ENCODE data around the gene GRAP2.
A peak's percentile ranks its signal among the peaks of the same experiment; 100 is the strongest.

The GRAP2 gene

GRCh38 chr22:39997421-39997820 is 96.5 kb downstream of the GRAP2 start:
- DNase-seq: no peak

- peak; percentile 73 for DNase-seq
These were observed 97.2 kb downstream of the GRAP2 start for GRCh38 chr22:39997939-39998726.

- no peak for DNase-seq
These were observed 98.4 kb downstream of the GRAP2 start for GRCh38 chr22:39999144-39999757.

- no peak for DNase-seq
These were observed 99.3 kb downstream of the GRAP2 start for GRCh38 chr22:40000171-40000570.

GRCh38 chr22:40001106-40001505 is 100.2 kb downstream of the GRAP2 start:
- DNase-seq: no peak

- no peak for DNase-seq
These were observed 101.1 kb downstream of the GRAP2 start for GRCh38 chr22:40001800-40002577.

GRCh38 chr22:40002935-40003715 is 102.2 kb downstream of the GRAP2 start:
- no peak for DNase-seq

- DNase-seq: no peak
These were observed 104.0 kb downstream of the GRAP2 start for GRCh38 chr22:40004836-40005235.

- no peak for DNase-seq
These were observed 105.8 kb downstream of the GRAP2 start for GRCh38 chr22:40006641-40007040.

- no peak for DNase-seq
These were observed 107.2 kb downstream of the GRAP2 start for GRCh38 chr22:40007853-40008710.

- no peak for DNase-seq
These were observed 107.9 kb downstream of the GRAP2 start for GRCh38 chr22:40008726-40009291.

GRCh38 chr22:40009292-40009774 is 108.4 kb downstream of the GRAP2 start:
- DNase-seq: peak; percentile 68

GRCh38 chr22:40009951-40010671 is 109.2 kb downstream of the GRAP2 start:
- DNase-seq: peak; percentile 35

GRCh38 chr22:40010746-40011145 is 109.9 kb downstream of the GRAP2 start:
- DNase-seq: no peak

- DNase-seq: no peak
These were observed 113.9 kb downstream of the GRAP2 start for GRCh38 chr22:40014667-40015248.

- no peak for DNase-seq
These were observed 114.6 kb downstream of the GRAP2 start for GRCh38 chr22:40015358-40015976.

GRCh38 chr22:40018051-40018450 is 117.2 kb downstream of the GRAP2 start:
- no peak for DNase-seq

GRCh38 chr22:40019100-40019499 is 118.2 kb downstream of the GRAP2 start:
- DNase-seq: no peak

GRCh38 chr22:40020956-40021355 is 120.1 kb downstream of the GRAP2 start:
- no peak for DNase-seq
